ENCODE measurements around the gene CABP1.
A peak's percentile ranks its signal among the peaks of the same experiment; 100 is the strongest.

CABP1 gene

GRCh38 chr12:120630104-120630892, 10.1 kb upstream of the CABP1 start:
- no peak for DNase-seq (ENCODE audit: low read depth in 2 of 2)

DNA sequence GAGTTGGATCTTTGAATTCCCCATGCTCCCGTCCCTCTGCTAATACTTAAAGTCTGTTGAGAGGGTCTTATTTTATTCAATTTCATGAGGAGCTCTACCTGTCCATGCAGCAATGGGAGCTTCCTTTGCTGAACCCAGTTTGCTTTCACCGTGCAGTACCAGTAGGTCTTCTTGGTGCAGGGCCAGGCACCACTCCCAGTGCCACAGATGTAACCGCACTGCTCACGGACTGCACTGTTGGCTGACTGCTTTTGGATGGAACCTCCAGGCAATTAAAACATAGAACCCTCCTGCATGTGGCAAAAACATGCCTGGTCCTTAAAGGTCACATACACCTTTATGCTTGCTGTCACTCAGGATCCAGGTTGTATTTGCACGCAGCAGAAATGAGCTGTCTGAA, 9.3 kb upstream of the CABP1 start:
- no peak for DNase-seq (ENCODE audit: low read depth in 2 of 2)

GRCh38 chr12:120640861-120641833, 721 bp downstream of the CABP1 start:
- peak in 1 of 2 donors; percentile 24 for DNase-seq (ENCODE audit: low read depth in 2 of 2)

DNA sequence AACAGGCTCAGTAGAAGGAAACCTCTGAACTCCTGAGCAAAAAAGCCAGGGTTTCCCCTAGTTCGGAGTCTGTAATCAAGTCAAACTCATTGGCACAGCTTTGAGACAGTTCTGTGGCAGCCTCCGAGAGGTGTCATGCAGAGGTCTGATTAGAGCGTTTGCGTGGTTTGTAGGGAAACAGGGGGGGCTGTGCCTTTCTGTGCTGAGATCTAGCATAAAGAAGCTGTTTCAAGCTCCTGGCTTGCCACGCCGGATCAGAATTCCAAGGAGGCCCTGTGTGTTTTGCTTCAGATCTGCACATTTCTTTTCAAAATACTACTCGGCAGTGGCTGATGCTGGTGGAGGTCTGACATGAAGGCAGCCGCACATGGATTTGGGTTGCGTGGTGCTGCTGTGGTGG, 1.7 kb downstream of the CABP1 start:
- no peak for DNase-seq (ENCODE audit: low read depth in 2 of 2)

DNA sequence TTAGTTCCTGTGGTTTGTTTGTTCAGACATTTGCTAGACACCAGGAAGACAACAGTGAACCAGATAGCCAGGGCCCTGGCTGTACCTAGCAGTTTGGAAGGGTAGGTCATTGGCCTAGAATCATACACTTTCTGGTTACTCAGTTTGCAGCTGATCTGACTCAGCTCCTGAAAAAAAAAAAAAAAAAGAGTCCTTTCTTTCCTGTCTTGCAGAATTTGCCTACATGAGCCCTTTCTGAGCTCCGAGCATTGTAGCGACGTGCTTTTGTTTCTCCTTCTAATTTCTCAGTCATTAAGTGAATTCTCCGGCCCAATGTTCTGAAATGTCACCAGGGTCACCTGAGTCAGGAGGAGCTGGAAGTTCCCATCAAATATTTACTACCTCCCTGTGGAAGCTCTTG, 2.4 kb downstream of the CABP1 start:
- DNase-seq (ENCODE audit: low read depth in 2 of 2): no peak

DNA sequence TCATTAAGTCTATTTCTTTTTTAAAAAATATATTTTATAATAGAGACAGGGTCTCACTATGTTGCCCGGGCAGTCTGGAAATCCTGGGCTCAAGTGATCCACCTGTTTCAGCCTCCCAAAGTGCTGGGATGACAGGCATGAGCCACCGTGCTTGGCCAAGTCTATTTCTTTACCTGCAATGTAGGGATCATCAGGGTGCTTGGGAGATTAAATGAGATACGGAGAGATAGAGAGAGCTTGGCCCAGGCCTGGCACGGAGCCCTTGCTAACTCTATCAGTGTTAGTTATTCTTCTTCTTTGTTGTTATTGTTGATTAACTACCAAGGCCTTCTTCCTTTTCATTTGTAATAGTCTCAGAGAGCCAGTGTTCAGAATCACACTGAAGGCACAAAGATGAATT, 3.1 kb downstream of the CABP1 start:
- DNase-seq (ENCODE audit: low read depth in 2 of 2): no peak

DNA sequence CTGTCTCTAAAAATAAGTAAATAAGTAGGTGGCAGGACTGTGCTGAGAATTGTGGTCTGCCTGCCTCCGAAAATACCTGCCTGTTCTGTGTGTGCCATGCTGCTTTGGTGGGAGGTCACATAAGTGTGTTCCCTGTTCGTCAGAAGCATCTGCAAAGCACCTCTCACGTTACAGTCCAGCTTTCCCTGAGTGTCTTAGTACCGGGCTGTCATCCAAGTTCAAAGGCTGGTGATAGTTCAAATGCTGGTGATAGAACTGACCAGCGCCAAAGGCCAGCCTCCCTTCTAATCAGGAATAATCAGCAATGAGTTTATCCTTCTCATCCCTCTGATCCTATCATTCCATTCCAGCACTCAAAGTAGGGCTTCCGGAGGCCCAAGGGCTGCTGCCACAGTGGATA, 5.6 kb downstream of the CABP1 start:
- no peak for DNase-seq (ENCODE audit: low read depth in 2 of 2)

DNA sequence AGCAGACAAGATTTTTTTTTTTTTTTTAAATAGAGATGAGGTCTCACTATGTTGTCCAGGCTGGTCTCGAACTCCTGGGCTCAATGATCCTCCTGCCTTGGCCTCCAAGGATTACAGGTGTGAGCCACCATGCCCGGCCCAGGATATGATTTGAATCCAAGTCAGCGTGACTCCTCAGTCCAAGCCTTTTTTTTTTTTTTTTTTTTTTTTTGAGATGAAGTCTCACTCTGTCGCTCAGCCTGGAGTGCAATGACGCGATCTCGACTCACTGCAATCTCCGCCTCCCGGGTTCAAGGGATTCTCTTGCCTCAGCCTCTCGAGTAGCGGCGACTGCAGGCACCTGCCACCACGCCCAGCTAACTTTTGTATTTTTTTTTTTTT, 6.9 kb downstream of the CABP1 start:
- no peak for DNase-seq (ENCODE audit: low read depth in 2 of 2)

DNA sequence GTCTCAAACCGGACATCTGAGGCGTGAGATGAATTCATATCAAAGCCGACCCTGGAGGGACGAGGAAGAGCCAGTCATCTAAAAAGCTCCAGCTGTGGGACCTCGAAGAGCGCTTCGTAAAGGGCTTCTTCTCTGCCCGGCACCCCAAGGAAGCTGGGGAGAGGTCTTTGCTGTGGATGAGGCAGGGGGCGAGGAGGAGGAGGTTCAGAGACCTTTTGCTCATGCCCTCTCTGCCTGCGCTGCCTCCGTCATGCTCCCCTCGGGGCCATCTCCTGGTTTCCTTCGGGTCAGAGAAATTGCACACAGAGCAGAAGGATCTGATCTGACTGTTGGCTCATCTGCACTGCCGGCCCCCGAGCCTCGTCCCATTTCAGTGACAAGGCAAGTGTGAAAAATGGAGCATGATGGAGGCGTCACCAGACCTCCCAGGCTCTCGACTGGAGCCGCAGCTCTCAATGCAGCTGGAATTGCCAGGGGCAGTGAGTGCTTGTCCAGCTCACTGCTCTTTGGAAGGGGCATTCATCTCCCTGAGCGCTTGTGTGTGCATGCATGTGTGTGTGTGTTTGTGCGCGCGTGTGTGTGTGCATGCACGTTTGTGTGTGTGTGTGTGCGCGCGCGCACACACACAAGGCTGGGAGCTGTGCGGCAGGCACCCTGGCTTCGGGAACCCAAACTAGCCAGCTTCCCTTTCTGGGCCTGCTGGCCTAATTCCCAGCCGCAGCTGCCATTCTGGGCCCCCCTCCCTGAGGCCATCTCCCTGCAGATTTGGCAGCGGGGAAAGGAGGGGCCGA, 9.2 kb downstream of the CABP1 start:
- DNase-seq (ENCODE audit: low read depth in 2 of 2): no peak

- no peak for DNase-seq (ENCODE audit: low read depth in 2 of 2)
Measured at GRCh38 chr12:120650233-120650690, 9.8 kb downstream of the CABP1 start.

DNA sequence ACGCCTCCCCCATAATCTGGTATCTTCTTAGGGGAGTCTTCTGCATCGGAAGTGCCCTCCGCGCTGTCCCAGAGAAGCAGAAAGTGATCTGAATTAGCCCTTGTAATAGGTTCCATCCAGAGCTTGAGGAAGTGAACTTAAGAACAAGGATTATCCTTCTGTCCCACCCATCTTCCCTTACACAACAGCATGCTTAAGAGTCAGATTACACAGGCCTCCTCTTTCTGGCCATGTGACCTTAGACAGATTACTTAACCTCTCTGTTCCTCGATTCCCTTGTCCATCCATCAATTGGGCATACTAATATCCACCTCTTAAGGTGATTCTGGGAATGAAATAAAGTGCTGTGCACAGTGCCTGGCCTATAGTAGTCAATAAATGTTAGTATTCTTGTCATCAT, 11.4 kb downstream of the CABP1 start:
- no peak for DNase-seq (ENCODE audit: low read depth in 2 of 2)

GRCh38 chr12:120652656-120653435, 12.4 kb downstream of the CABP1 start:
- DNase-seq (ENCODE audit: low read depth in 2 of 2): no peak

- no peak for DNase-seq (ENCODE audit: low read depth in 2 of 2)
Measured at GRCh38 chr12:120653611-120654010, 13.2 kb downstream of the CABP1 start.

GRCh38 chr12:120654656-120655055, 14.2 kb downstream of the CABP1 start:
- no peak for DNase-seq (ENCODE audit: low read depth in 2 of 2)

GRCh38 chr12:120656008-120656407, 15.6 kb downstream of the CABP1 start:
- no peak for DNase-seq (ENCODE audit: low read depth in 2 of 2)

DNA sequence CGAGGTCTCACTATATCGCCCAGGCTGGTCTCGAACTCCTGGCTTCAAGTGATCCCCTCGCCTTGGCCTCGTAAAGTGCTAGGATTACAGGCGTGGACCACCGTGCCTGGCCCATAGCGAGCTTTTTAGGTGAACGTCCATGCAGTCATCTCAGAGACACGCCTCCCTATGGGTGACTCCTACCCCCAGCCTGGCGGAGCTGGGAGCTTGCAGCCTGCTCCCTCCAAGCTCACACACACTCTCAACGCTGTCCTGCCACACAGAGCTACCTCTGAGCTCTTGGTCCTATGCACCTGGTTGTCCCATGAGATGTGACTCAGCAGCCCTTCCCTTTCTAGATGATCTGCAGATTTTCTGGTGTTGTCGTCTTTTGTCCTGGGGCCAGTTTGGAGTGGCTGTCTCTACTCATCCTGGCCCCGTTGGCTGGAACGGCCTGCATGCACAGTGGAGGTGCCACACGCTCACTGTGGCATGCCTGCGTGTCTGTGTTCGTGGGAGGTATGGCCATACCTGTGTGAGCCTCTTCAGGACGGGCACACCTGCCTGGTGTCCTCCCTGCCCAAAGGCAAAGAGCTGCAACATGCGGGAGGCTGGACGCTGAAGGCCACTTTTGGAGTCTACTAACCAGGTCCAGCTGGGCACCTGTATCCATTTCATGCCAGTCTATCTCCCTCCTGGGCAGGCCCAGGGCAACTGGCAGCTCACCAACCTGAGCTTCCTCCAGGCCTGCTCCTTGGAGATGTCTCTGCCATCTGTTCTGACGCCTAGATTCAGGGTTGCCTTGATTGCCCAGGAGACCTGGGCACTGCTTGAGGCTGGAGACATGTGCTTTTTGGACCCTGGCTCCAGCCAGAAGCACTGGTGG, 18.1 kb downstream of the CABP1 start:
- DNase-seq (ENCODE audit: low read depth in 2 of 2): no peak

- no peak for DNase-seq (ENCODE audit: low read depth in 2 of 2)
Measured at GRCh38 chr12:120659151-120659525, 18.7 kb downstream of the CABP1 start.

- DNase-seq (ENCODE audit: low read depth in 2 of 2): no peak
Measured at GRCh38 chr12:120661432-120661831, 21.0 kb downstream of the CABP1 start.

DNA sequence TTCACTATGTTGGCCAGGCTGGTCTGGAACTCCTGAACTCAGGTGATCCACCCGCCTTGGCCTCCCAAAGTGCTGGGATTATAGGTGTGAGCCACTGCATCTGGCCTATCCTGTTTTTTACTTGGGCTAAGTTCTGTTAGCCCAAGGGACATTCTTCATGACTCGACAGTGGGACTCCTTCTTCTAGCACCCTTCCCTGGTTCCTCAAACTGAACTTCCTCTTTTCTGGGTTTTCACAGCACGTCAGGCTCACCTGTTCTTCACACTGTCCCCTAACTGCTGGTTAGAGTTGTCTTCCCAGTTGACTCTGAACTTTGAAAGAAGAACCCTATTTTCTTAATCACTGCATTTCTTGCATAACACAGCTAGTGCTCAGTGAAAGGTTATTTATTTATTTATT, 22.5 kb downstream of the CABP1 start:
- no peak for DNase-seq (ENCODE audit: low read depth in 2 of 2)

- DNase-seq (ENCODE audit: low read depth in 2 of 2): no peak
Measured at GRCh38 chr12:120663741-120664140, 23.3 kb downstream of the CABP1 start.

Data from stimulated activated CD8-positive, alpha-beta memory T cell treated with anti-CD3 and anti-CD28 coated beads, Interleukin-7, amount 100 ng/mL, for 4 hours (primary cell).